Fibroblast of lung (primary cell): ENCODE results near the gene CORT. TPM values are rescaled to one million over a fixed set of nuclear protein-coding genes. Genes with fewer than 3 reads are reported as not detected.

Experiments used
- DNase-seq, 2 donors: peaks; one replicate each; pipeline versions ENCODE4 v3.0.0 to v3.0.0-alpha.2; 2010; ENCODE audit warnings: low read depth in 2 of 2
- H2AFZ ChIP-seq: 2 replicates; pipeline ENCODE4 v1.5.1; 2012; ENCODE audit warnings: low read length, control low read depth, inconsistent platforms
- H3K27ac ChIP-seq: 2 replicates; pipeline ENCODE4 v1.5.1; 2011; ENCODE audit warnings: low read length, control low read depth; ENCODE audit not compliant: insufficient read depth
- H3K27me3 ChIP-seq: 2 replicates; pipeline ENCODE4 v1.5.1; 2011; ENCODE audit warnings: mild to moderate bottlenecking, low read length; ENCODE audit not compliant: control insufficient read depth, insufficient read depth
- H3K36me3 ChIP-seq: 2 replicates; pipeline ENCODE4 v1.5.1; 2011; ENCODE audit warnings: low read length; ENCODE audit not compliant: control insufficient read depth, insufficient read depth
- H3K4me1 ChIP-seq: 2 replicates; pipeline ENCODE4 v1.5.1; 2011; ENCODE audit warnings: low read length; ENCODE audit not compliant: control insufficient read depth, insufficient read depth; ENCODE audit errors: extremely low read depth
- H3K4me2 ChIP-seq: 2 replicates; pipeline ENCODE4 v1.5.1; 2011; ENCODE audit warnings: low read length, control low read depth; ENCODE audit not compliant: insufficient read depth; ENCODE audit errors: extremely low read depth
- H3K4me3 ChIP-seq, 4 experiments: fragments of 200-600 bp in 1 of 4; sonication (generic) in 1 of 4; replicated peaks in 1 of 4; 2 replicates each; pipeline ENCODE4 v1.5.1; 2011 to 2016; ENCODE audit warnings: low read length in 4 of 4, low read depth in 3 of 4, mild to moderate bottlenecking in 3 of 4, control low read depth in 2 of 4, inconsistent platforms in 1 of 4, mixed read lengths in 1 of 4; ENCODE audit not compliant: insufficient read depth in 1 of 4; ENCODE audit errors: control extremely low read depth in 1 of 4
- H3K79me2 ChIP-seq: 2 replicates; pipeline ENCODE4 v1.5.1; 2012; ENCODE audit warnings: mild to moderate bottlenecking, low read length, inconsistent platforms; ENCODE audit not compliant: control insufficient read depth, insufficient read depth
- H3K9ac ChIP-seq: 2 replicates; pipeline ENCODE4 v1.5.1; 2011; ENCODE audit warnings: mild to moderate bottlenecking, low read length, control low read depth; ENCODE audit not compliant: insufficient read depth
- H3K9me3 ChIP-seq: 2 replicates; pipeline ENCODE4 v1.5.1; 2012; ENCODE audit warnings: low read depth, low read length; ENCODE audit not compliant: control insufficient read depth, insufficient read depth
- H4K20me1 ChIP-seq: 2 replicates; pipeline ENCODE4 v1.5.1; 2011; ENCODE audit warnings: low read length; ENCODE audit not compliant: control insufficient read depth, insufficient read depth; ENCODE audit errors: extremely low read depth
- CTCF ChIP-seq, 2 donors: IDR thresholded peaks in 1 of 2; conservative IDR thresholded peaks in 1 of 2; 1 replicate in 1 of 2; 2 replicates in 1 of 2; pipeline ENCODE4 v1.5.1; 2011 to 2012; ENCODE audit warnings: low read length in 2 of 2, control low read depth in 1 of 2, inconsistent platforms in 1 of 2, low read depth in 1 of 2, mild to moderate bottlenecking in 1 of 2
- EZH2 ChIP-seq: IDR thresholded peaks from 2 replicates; pipeline ENCODE4 v1.5.1; 2012; ENCODE audit warnings: low read length, control low read depth, mild to moderate bottlenecking; ENCODE audit errors: missing control alignments
- polyA plus RNA-seq, 2 donors: library from polyadenylated mRNA; depleted of rRNA in 1 of 2; stranded (reverse) in 1 of 2; unstranded in 1 of 2; fragments of >200 nt; gene quantifications; 2 replicates each; pipeline ENCODE4 v1.2.1, GENCODE V29; 2011 to 2012; ENCODE audit warnings: missing spikeins in 1 of 2
- total RNA-seq: library from RNA; depleted of rRNA; stranded (reverse); fragments of >200 nt; gene quantifications from 2 replicates; pipeline ENCODE4 v1.2.1, GENCODE V29; 2014

Gene CORT
- total and polyA plus RNA-seq, 2 donors (not counting 1 experiment from before 2014, with no cell fraction given) = 0.17 TPM; not detected in 1

GRCh38 chr1:10484521-10484920 lies 34.7 kb downstream of the CORT start:
- no peak overlapping the region for H3K4me2 ChIP-seq
- H3K79me2 ChIP-seq = peaks cover 24% of the 10 kb centered on the region

GRCh38 chr1:10489291-10490055 lies 39.6 kb downstream of the CORT start:
- Histone ChIP-seq H2AFZ (no peak overlapping the region), H3K79me2 (peaks cover 21% of the 10 kb centered on the region), H3K27me3 (no peaks in the 10 kb centered on the region), H3K9ac (no peak overlapping the region), H3K36me3 (no peaks in the 10 kb centered on the region), H3K4me3 (no peak overlapping the region), H4K20me1 (no peaks in the 10 kb centered on the region), H3K4me1 (no peaks in the 10 kb centered on the region), H3K4me2 (no peak overlapping the region), H3K27ac (no peak overlapping the region), H3K9me3 (no peaks in the 10 kb centered on the region)
- no peak for TF ChIP-seq EZH2
- TF ChIP-seq CTCF (conservative IDR thresholded peaks at IDR 0.05 in 1 of 2, IDR thresholded peaks at IDR 0.05 in 1 of 2; ENCODE audit: low read depth in 1 of 2, low read length in 2 of 2) = no peak
- no peak for DNase-seq

More at GRCh38 chr1:10484521-10484920, 34.7 kb downstream of the CORT start:
- H3K27me3 ChIP-seq = no peaks in the 10 kb centered on the region
- DNase-seq = peak in 1 of 2 donors; percentile 12
- no peaks in the 10 kb centered on the region for H3K36me3 ChIP-seq
- no peak for TF ChIP-seq EZH2
- no peak for TF ChIP-seq CTCF (conservative IDR thresholded peaks at IDR 0.05 in 1 of 2, IDR thresholded peaks at IDR 0.05 in 1 of 2; ENCODE audit: low read depth in 1 of 2, low read length in 2 of 2)
- no peak overlapping the region for H3K27ac ChIP-seq
- H3K4me3 ChIP-seq = no peak overlapping the region
- H3K4me1 ChIP-seq = no peaks in the 10 kb centered on the region
- H3K9ac ChIP-seq = no peak overlapping the region
- H3K9me3 ChIP-seq = no peaks in the 10 kb centered on the region
- no peak overlapping the region for H2AFZ ChIP-seq
- H4K20me1 ChIP-seq = no peaks in the 10 kb centered on the region

GRCh38 chr1:10490286-10490970 lies 40.6 kb downstream of the CORT start:
- Histone ChIP-seq H3K27ac (no peak overlapping the region), H3K27me3 (no peaks in the 10 kb centered on the region), H3K4me3 (no peak overlapping the region), H3K4me1 (no peaks in the 10 kb centered on the region), H3K9me3 (no peaks in the 10 kb centered on the region), H4K20me1 (no peaks in the 10 kb centered on the region), H3K36me3 (no peaks in the 10 kb centered on the region), H3K4me2 (no peak overlapping the region), H3K9ac (no peak overlapping the region), H2AFZ (no peak overlapping the region), H3K79me2 (peaks cover 15% of the 10 kb centered on the region)
- TF ChIP-seq CTCF (conservative IDR thresholded peaks at IDR 0.05 in 1 of 2, IDR thresholded peaks at IDR 0.05 in 1 of 2; ENCODE audit: low read depth in 1 of 2, low read length in 2 of 2) = no peak
- no peak for TF ChIP-seq EZH2
- DNase-seq = no peak
